GM10248 (cell line): ENCODE data around the gene HTT.
A peak's percentile ranks its signal among the peaks of the same experiment; 100 is the strongest.

Experiments used
- CTCF ChIA-PET: fragments of 300-600 bp; sonication (Branson Sonifier 250); formaldehyde crosslinking; extraction: SDS; loops from one replicate; lab custom pipeline; 2021; ENCODE audit warnings: antibody characterized with exemption; lab: Yijun Ruan, JAX
- POLR2A ChIA-PET: fragments of 350-650 bp; sonication (Branson Sonifier 250); formaldehyde crosslinking; extraction: SDS; loops from one replicate; lab custom pipeline; 2020; ENCODE audit warnings: antibody characterized with exemption; lab: Yijun Ruan, JAX
- DNase-seq: peaks from one replicate; pipeline ENCODE4 v3.0.0; 2012; ENCODE audit errors: extremely low spot score
- CTCF ChIP-seq: IDR thresholded peaks from 2 replicates; pipeline ENCODE4 v1.5.1; 2012; ENCODE audit warnings: mild to moderate bottlenecking, low read depth; ENCODE audit errors: extremely low read depth, missing control alignments, control extremely low read depth

The HTT gene

GRCh38 chr4:3040452-3041191 lies 33.9 kb upstream of the HTT start:
- no peak for TF ChIP-seq CTCF
- CTCF ChIA-PET: interaction anchor here (1.2 to 2.0 kb wide), 3 partner anchors 31 to 87 kb away, joined by 4 to 7 read pairs (median 4); no protein-coding TSS in a partner anchor
- DNase-seq: peak; percentile 68
- POLR2A ChIA-PET: no interaction called here

GRCh38 chr4:3041192-3042142 lies 33.0 kb upstream of the HTT start:
- TF ChIP-seq CTCF: no peak
- peak; percentile 53 for DNase-seq
- POLR2A ChIA-PET: interaction anchor here (0.8 to 1.0 kb wide), 2 partner anchors 27 to 78 kb away, joined by 4 read pairs; partner anchors contain the start of genes GRK4 and NOP14
- CTCF ChIA-PET: interaction anchor here (1.0 to 1.3 kb wide), 6 partner anchors 10 to 87 kb away, joined by 3 to 5 read pairs (median 4); partner anchors contain the start of genes GRK4 and NOP14

- CTCF ChIA-PET: interaction anchor here (1.0 to 1.3 kb wide), 5 partner anchors 11 to 88 kb away, joined by 3 to 5 read pairs (median 5); partner anchors contain the start of genes GRK4 and NOP14
- POLR2A ChIA-PET: interaction anchor here (0.8 to 1.0 kb wide), 2 partner anchors 28 to 79 kb away, joined by 4 read pairs; partner anchors contain the start of genes GRK4 and NOP14
- no peak for TF ChIP-seq CTCF
- DNase-seq: no peak
Observed at GRCh38 chr4:3042226-3042625, 32.3 kb upstream of the HTT start.

- no peak for TF ChIP-seq CTCF
- ChIA-PET POLR2A (interaction anchor here (0.5 kb wide), 1 partner anchor 259 kb away, joined by 3 read pairs; no protein-coding TSS in a partner anchor), CTCF (interaction anchor here (0.7 to 1.0 kb wide), 2 partner anchors 34 to 65 kb away, joined by 3 read pairs; no protein-coding TSS in a partner anchor)
- no peak for DNase-seq
Observed at GRCh38 chr4:3043282-3044020, 31.0 kb upstream of the HTT start.

GRCh38 chr4:3044870-3045819 lies 29.3 kb upstream of the HTT start:
- CTCF ChIA-PET: interaction anchor here (0.8 to 3.7 kb wide), 9 partner anchors 8 to 263 kb away, joined by 3 to 21 read pairs (median 3); no protein-coding TSS in a partner anchor
- POLR2A ChIA-PET: interaction anchor here (0.5 kb wide), 1 partner anchor 13 kb away, joined by 3 read pairs; no protein-coding TSS in a partner anchor
- no peak for TF ChIP-seq CTCF
- no peak for DNase-seq
